Right ventricle myocardium inferior (tissue), 1 donor: ENCODE results near the gene ZFP82. TPM values are rescaled to one million over a fixed set of nuclear protein-coding genes. Genes with fewer than 3 reads are reported as not detected.
A peak's percentile ranks its signal among the peaks of the same experiment; 100 is the strongest.

Source experiments
- ATAC-seq: fragments of 200-7000 bp; cut with Tn5 transposase; one replicate; pipeline ENCODE4 v1.9.1; 2020; ENCODE audit warnings: mild to moderate bottlenecking, moderate library complexity
- DNase-seq: peaks from one replicate; pipeline ENCODE4 v3.0.0; 2021; ENCODE audit errors: missing footprints
- intact Hi-C: fragments of 100-400 bp; cut with DNase I; formaldehyde crosslinking; loops from one replicate; pipeline ENCODE4 v1.11.0; 2022
- long read RNA-seq: library from polyadenylated mRNA; unstranded; transcript quantifications from one replicate; pipeline ENCODE4 v2.0.0, GENCODE V29; 2021
- total RNA-seq: library from RNA; stranded (reverse); fragmentation: NEBNext Ultra II Directional; extraction: Animal tissue kit (Norgen Biotek cat#: 25700); gene quantifications from one replicate; pipeline ENCODE4 v1.2.1, GENCODE V29; 2021
- donor health status: DM: no; HTN: yes; CAD: no; lungs with severe emphysema.

Gene ZFP82
- total RNA-seq: 4.3 TPM
- long read RNA-seq, partial matches to known transcripts: 0 of 7 reads
- long read RNA-seq, other reads (novel, unspliced or antisense): 3 of 7 reads

DNA sequence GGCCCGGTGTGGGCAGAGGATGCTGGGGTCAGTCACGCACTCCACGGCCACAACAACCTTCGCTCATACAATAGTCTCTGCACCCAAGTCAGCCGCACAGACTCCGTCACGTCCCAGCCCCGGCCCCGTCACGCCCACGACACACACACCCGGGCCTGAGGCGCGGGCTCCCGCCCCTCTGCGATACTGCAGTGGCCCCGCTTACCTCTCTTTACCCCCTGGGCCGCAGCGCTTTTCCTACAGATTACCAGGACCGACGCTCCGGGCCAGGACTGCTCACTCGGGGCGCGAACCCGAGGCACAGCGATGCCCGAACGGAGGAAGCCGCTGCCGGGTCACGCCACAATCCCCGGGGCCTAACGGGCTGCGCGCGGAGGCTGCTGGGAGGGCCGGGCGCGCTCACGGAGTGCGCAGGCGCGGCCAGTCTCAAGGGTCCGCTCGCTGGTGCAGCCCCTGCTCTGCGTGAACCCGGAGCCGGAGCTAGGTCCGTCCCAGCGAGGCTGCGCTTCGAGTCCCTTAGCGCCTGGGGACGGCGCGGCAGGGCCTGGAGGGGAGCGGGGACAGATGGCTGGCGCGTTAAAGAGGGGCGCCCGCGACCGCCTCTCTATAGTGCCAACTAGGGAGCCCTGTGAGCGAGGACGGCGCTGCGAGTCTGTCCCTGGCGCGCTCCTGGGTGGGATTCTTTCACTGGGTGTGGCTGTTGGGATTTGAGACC, at the start of gene ZFP82:
ZFP82 (minus strand) TSS at position 358 of the 715 bp plus-strand sequence. CDS start 8,855 bp downstream, outside the sequence.
- ATAC-seq (peak; percentile 99), DNase-seq (peak; percentile 91)
- intact Hi-C loops: loop anchor here (5.0 kb wide), 1 partner anchor 69 kb away; the partner anchor contains the start of gene ZNF566

- DNase-seq (no peak), ATAC-seq (no peak)
- intact Hi-C loops: no loop called here
These were observed 41.6 kb upstream of the ZFP82 start for GRCh38 chr19:36460046-36460445.

DNA sequence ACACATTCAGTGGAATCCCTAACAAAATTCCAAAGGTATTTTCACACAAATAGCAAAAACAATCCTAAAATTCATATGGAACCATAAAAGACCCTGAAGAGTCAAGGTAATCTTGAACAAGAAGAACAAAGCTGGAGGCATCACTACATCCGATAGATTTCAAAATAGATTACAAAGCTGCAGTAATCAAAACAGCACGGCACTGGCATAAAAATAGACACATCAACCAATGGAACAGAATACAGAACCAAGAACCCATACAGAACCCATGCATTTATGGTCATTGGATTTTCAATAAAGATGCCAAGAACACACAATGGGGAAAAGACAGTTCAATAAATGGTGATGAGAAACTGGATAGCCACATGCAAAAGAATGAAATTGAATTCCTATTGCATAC, 38.4 kb upstream of the ZFP82 start:
- DNase-seq: no peak
- no peak for ATAC-seq
- intact Hi-C loops: no loop called here

GRCh38 chr19:36449059-36449670, 30.7 kb upstream of the ZFP82 start:
- ATAC-seq: no peak
- no peak for DNase-seq
- intact Hi-C loops: no loop called here

DNA sequence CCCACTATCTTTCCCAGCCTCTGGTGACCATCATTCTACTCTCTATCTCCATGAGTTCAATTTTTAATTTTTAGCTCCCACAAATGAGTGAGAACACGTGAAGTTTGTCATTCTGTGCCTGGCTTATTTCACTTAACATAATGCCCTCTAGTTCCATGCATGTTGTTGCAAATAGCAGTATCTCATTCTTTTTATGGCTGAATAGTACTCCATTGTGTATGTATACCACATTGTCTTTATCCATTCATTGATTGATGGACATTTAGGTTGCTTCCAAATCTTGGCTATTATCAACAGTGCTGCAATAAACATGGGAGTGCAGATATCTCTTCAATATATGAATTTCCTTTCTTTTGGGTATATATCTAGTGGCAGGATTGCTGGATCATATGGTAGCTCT, 22.9 kb upstream of the ZFP82 start:
- DNase-seq: no peak
- ATAC-seq: no peak
- intact Hi-C loops: no loop called here

DNA sequence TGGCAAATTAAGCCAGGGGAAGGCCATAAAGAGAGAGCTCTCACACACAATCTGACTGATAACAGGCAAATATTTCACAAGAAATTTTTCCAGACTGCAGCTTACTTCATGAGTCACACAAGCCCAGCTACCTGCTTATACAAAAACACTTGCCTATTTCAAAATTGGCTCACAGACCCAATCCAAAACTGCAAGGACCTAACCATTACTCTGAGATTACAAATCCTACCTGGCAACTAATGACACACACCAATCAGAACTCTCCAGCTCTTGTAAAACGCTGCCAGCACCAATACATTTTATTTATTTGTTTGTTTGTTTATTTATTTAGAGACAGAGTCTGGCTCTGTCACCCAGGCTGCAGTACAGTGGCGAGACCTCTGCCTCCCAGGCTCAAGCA, 18.1 kb upstream of the ZFP82 start:
- DNase-seq (no peak), ATAC-seq (no peak)
- intact Hi-C loops: no loop called here

- intact Hi-C loops: no loop called here
- DNase-seq (no peak), ATAC-seq (no peak)
These were observed 5.5 kb upstream of the ZFP82 start for GRCh38 chr19:36423925-36424324.

GRCh38 chr19:36421749-36422481, 3.5 kb upstream of the ZFP82 start:
- DNase-seq (no peak), ATAC-seq (no peak)
- intact Hi-C loops: no loop called here

DNA sequence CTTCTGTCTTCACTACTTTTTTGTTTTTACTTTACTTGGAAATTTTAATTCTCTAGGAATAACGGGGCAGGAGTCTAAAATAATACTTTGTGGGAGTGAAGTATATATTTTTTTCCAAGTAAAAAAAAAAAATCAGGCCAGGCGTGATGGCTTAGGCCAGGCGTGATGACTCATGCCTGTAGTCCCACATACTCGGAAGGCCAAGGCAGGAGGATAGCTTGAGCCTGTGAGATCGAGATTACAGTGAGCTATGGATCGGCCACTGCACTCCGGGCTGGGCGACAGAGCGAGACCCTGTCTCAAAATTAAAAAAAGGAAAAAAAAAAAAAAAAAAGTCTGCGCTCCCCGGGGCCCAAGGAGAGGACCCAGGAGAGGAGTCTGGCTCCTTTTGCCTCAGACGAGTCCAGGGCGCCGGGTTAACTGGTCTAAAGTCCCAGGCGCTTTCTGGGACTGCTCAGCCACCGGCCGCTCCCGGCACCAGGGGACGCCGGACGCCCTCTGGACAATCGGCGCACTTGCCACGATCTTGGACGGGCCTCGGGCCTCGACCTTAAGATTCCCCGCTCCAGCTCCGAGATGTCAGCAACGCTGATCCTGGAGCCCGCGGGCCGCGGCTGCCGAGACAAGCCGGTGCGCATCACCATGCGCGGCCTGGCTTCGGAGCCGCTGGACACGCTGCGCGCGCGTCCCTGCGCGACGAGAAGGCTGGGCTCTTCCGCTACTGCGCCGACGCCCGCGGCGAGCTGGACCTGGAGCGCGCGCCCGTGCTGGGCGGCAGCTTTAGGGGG, 2.7 kb upstream of the ZFP82 start:
- intact Hi-C loops: no loop called here
- peak; percentile 32 for ATAC-seq
- no peak for DNase-seq

- intact Hi-C loops: loop anchor here (5.0 kb wide), 1 partner anchor 69 kb away; the partner anchor contains the start of gene ZNF566
- no peak for DNase-seq
- ATAC-seq: no peak
These were observed 625 bp downstream of the ZFP82 start for GRCh38 chr19:36417752-36418286.

GRCh38 chr19:36409841-36410240, 8.6 kb downstream of the ZFP82 start:
- no peak for ATAC-seq
- no peak for DNase-seq
- intact Hi-C loops: no loop called here

GRCh38 chr19:36408101-36408500, 10.3 kb downstream of the ZFP82 start:
- no peak for ATAC-seq
- intact Hi-C loops: no loop called here

DNA sequence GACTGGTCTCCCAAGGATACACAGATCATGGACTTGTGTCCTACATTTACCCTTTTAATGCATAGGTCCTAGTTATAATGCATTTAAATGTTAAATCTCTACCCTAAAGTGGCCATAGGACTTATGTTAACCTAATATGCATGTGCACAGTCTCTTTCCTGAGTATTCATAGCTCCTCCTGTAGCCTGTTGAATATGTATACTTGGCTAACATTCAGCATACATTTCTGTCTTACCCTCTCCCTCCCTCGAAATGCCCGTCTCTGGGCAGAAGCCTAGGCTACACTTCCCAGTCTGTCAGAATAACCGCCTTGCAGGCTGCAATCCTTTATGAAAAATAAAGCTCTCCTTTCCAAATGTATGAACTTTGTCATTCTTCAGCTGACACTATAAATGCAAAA, 13.9 kb downstream of the ZFP82 start:
- intact Hi-C loops: no loop called here
- DNase-seq (no peak), ATAC-seq (no peak)

More at GRCh38 chr19:36408101-36408500, 10.3 kb downstream of the ZFP82 start:
- no peak for DNase-seq

DNA sequence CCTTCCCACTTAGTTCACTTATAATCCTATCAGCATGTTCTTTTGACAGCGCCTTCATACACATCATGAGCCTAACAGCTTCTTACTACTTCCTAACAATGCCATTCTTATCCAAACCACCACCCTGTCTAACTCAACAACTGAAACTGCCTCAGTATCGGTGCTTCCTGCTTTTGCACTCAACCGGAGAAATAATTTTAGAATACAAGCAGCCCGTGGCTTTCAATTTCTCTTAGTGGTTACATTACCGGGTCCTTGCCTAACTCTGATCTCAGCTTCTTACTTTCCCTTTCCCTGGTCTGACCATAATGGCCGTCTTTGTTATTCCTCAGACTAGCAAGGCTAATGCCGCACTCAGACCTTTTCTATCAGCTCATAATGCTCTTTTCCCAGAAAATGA, 17.0 kb downstream of the ZFP82 start:
- ATAC-seq: no peak
- no peak for DNase-seq
- intact Hi-C loops: no loop called here

- no peak for DNase-seq
- ATAC-seq: no peak
- intact Hi-C loops: no loop called here
These were observed 19.9 kb downstream of the ZFP82 start for GRCh38 chr19:36398571-36398970.

GRCh38 chr19:36392916-36393673, 25.3 kb downstream of the ZFP82 start:
- ATAC-seq (no peak), DNase-seq (no peak)
- intact Hi-C loops: no loop called here

DNA sequence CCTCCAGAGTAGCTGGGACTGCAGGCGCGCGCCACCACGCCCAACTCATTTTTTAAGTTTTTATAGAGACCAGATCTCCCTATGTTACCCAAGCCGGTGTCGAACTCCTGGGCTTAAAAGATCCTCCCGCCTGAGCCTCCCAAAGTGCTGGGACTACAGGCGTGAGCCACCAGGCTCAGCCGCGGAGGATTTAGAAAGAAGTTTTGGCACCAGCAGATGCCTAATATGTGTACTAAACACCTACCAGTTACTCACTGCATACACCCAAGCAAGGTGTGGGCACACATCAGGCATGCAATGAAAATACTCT, 39.0 kb downstream of the ZFP82 start:
- DNase-seq (no peak), ATAC-seq (no peak)
- intact Hi-C loops: loop anchor here (1.0 kb wide), 1 partner anchor 110 kb away; the partner anchor contains the start of gene ZNF566
